GM18520 (cell line): Measurements from ENCODE around the gene PURB.
"Not testable (repeated sequence)": the region's sequence is repeated elsewhere in the genome, so short reads cannot be mapped to it uniquely, and the experiment has no call there.

Source experiments
- ATAC-seq: cut with Tn5 transposase; IDR thresholded peaks from one replicate; pipeline ENCODE4 v1.9.1; 2021; ENCODE audit not compliant: unreplicated experiment

PURB gene

GRCh38 chr7:44893710-44894234 lies 8.4 kb upstream of the PURB start:
- no peak for ATAC-seq

GRCh38 chr7:44891791-44892190 lies 6.5 kb upstream of the PURB start:
- ATAC-seq = no peak

DNA sequence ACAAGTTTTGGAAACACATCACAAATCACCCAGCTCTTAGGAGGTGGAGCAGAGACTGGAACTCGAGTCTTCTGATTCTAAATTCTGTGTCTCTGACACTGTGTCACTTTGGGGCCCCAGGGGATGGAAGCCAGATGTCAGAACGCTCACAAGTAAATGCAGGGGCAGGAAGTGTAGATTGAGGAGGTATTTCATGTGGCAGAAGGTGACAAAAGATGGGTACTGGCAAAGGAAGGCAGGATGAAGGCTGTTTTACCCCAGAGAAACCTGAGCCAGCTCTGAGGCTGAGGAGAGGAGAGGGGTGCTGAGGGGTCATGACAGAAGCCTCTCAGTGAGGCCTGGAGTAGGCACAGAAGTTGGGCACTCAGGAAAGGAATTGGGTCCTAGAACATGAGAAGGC lies 6.0 kb upstream of the PURB start:
- ATAC-seq = no peak

- no peak for ATAC-seq
Observed at GRCh38 chr7:44889086-44889781, 3.9 kb upstream of the PURB start.

DNA sequence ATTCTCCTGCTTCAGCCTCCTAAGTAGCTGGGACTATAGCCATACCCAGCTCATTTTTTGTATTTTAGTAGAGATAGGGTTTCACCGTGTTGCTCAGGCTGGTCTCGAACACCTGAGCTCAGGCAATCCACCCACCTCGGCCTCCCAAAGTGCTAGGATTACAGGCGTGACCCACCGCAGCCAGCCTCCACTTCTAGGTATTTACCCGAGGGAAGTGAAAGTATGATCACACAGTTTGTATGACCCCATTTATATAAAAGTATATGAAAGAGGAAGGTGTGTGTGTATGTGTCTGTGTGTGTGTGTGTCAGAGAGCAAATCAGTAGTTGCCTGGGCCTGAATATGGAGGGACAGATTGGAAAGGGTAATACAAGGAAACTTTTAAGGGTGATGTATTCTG lies 2.0 kb upstream of the PURB start:
- ATAC-seq = no peak

DNA sequence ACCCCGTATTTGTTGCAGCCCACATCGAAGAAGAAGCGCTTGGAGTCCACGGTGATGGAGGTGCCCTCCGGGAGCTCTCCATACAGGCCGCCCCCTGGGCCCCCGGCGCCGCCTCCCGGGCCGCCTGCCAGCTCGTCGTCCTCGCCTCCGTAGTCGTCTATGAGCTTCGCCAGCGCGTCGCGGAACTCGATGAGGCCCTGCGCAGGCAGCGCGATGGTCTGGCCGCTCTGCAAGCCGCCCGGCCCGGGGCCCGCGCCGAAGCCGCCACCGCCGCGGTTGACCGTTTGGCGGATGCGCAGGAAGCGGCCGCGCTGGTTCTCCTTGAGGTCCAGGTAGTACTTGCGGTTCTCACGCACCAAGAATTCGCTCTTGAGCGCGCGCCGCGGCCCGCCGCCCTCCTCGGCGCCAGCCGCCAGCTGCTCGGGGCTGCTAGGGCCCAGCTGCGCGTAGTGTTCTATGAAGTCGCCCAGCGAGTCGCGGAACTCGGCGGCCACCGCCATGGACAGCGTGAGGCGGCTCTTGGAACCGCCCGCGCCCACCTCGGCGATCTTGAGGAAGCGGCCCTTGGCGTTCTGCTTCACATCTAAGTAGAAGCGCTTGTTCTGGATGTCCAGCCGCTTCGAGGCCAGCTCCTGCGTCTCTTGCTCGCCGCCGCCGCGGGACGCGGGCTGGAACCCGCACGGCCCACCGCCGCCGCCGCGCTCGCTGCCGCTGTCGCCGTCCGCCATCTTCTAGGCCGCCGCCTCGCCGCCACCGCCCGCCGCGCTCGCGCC lies 523 bp downstream of the PURB start:
- peak; percentile 9 for ATAC-seq

DNA sequence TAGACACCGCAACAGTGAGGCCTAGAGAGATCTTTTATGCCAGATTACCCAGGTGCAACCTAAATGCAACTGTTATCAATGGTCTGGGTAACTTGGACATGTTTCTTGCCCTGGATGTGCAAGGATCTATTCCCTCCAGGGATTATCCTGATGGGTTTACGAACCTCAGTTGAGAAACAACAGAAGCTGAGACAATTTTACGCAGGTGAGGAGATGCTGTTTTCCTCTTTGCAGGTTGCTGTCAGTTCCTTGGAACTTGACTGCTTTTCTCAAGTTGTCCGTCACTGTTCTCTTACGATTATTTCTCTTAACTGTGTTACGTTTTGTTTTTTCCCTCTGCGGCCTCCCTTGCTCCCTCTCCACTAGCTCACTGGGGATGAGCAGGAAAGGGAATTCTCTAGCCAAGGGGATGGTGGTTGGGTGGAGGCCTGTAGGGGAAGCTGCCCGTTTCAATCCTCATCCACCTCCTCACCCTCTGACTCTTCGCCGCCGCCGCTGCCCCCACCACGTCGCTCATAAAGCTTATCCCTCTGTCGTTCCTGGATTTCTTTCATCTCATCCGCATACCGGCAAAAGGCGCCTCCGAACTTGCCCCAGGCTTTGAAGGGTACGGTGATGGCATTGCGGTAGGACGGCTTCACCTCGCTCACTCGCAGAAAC lies 1.2 kb downstream of the PURB start:
- ATAC-seq = no peak

DNA sequence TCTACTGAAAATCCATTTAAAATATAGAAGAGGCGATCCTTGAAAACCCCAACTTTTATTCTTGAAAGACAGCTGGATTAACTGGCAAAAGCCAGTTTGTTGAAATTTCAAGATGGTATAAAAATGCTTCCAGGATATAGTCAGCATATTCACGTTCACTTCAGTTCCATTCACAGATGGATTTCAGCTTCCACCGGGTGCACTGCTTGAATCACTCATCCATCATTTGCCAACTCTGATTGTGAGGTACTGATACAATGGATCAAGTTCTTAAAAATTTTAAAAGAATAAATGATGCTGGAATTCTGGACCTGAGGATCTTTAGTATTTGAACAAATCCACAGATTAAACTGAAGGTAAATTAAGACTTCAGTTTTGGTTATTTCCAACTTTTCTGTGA lies 2.4 kb downstream of the PURB start:
- no peak for ATAC-seq

- ATAC-seq = no peak
Observed at GRCh38 chr7:44881610-44882009, 3.7 kb downstream of the PURB start.

- no peak for ATAC-seq
Observed at GRCh38 chr7:44881066-44881600, 4.2 kb downstream of the PURB start.

GRCh38 chr7:44880317-44881018 lies 4.9 kb downstream of the PURB start:
- ATAC-seq = no peak

- no peak for ATAC-seq
Observed at GRCh38 chr7:44876393-44876792, 8.9 kb downstream of the PURB start.

GRCh38 chr7:44875241-44875640 lies 10.1 kb downstream of the PURB start:
- no peak for ATAC-seq

- no peak for ATAC-seq
Observed at GRCh38 chr7:44872787-44873186, 12.5 kb downstream of the PURB start.

DNA sequence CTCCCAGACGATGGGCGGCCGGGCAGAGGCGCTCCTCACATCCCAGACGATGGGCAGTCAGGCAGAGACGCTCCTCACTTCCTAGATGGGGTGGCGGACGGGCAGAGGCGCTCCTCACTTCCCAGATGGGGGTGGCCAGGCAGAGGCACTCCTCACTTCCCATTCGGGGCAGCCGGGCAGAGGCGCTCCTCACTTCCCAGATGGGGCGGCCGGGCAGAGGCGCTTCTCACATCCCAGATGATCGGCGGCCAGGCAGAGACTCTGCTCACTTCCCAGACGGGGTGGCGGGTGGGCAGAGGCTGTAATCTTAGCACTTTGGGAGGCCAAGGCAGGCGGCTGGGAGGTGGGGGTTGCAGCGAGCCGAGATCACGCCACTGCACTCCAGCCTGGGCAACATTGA lies 13.4 kb downstream of the PURB start:
- ATAC-seq = not testable (repeated sequence)

GRCh38 chr7:44870780-44871179 lies 14.6 kb downstream of the PURB start:
- not testable (repeated sequence) for ATAC-seq

GRCh38 chr7:44870336-44870735 lies 15.0 kb downstream of the PURB start:
- not testable (repeated sequence) for ATAC-seq

DNA sequence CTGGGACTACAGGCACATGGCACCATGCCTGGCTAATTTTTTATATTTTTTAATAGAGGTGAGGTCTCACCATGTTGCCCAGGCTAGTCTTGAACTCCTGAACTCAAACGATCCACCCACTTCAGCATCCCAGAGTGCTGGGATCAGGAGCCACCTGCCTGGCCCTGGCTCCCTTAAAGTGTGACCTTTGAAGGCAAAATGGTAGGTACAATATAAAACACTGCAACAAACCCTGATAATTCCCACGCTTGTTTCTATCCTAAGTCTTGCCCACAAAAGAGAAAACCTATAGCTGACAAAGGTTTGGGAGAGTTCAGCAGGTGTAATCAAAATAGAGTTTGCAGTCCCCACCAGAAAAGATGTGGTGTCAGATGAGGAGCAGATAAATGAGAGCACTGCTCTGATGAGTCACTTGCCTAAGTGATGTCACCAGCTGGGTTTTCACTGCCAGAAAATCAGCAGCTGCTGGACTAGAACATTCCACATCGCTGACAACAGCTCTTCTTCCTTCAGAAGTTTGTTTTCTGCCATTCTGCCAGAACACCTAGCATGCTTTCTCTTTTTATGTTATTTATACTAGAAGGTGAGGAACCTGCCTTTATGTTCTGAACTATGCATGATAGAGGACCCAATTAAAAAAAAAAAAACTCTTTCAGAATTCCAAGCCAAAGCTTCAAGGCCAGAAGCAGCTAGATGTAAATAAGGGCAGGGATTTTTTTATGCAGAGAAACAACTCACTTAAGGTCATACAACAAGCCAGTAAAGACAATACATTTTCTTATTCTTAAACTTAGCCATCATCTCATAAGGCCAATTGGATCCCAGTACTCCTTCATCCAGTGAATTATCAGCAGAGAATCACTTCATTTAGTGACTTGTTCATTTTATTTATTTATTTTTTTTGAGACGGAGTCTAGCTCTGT lies 18.0 kb downstream of the PURB start:
- ATAC-seq = no peak

- not testable (repeated sequence) for ATAC-seq
Observed at GRCh38 chr7:44861949-44862348, 23.4 kb downstream of the PURB start.

- ATAC-seq = no peak
Observed at GRCh38 chr7:44858161-44858560, 27.2 kb downstream of the PURB start.
